B cell (primary cell): Measurements from ENCODE around the gene MIS18A.

Experiments used
- EZH2 ChIP-seq: IDR thresholded peaks from 2 replicates; pipeline ENCODE4 v1.6.1; 2012; ENCODE audit warnings: borderline replicate concordance, low read depth, mild to moderate bottlenecking, moderate library complexity, low read length; ENCODE audit not compliant: insufficient read depth, poor library complexity, severe bottlenecking
- TF ChIP-seq, protein P1 (sequence below): fragments of 200-600 bp; IDR thresholded peaks from one replicate; pipeline ENCODE4 v1.8.0; 2022; ENCODE audit warnings: antibody characterized with exemption, mild to moderate bottlenecking

DNA sequence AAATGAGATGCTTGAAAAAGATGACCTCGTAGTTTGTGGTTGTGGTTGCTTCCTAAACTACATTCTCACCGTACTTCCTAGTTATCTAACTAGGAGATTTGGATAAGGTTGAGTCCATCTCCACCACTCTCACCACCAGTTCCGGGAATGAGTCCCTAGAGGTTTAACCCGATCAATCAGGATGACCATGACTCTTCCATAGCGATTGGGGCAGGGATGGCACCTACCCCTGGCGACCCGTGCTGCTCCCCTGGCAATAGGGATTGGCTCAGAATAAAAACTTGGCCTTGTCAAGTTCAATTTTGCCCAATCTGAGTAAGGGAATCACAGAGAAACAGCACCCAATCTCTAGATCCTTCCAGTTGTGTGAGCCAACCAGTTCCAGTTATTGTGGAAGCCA is 2.7 kb upstream of the MIS18A start:
- TF ChIP-seq, protein P1, sequence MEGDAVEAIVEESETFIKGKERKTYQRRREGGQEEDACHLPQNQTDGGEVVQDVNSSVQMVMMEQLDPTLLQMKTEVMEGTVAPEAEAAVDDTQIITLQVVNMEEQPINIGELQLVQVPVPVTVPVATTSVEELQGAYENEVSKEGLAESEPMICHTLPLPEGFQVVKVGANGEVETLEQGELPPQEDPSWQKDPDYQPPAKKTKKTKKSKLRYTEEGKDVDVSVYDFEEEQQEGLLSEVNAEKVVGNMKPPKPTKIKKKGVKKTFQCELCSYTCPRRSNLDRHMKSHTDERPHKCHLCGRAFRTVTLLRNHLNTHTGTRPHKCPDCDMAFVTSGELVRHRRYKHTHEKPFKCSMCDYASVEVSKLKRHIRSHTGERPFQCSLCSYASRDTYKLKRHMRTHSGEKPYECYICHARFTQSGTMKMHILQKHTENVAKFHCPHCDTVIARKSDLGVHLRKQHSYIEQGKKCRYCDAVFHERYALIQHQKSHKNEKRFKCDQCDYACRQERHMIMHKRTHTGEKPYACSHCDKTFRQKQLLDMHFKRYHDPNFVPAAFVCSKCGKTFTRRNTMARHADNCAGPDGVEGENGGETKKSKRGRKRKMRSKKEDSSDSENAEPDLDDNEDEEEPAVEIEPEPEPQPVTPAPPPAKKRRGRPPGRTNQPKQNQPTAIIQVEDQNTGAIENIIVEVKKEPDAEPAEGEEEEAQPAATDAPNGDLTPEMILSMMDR, result no peak
- no peak for TF ChIP-seq EZH2
